Loucy (cell line): Measurements from ENCODE around the gene PDGFC.

Experiments
- H2AFZ ChIP-seq: fragments of 200-600 bp; sonication (generic); 2 replicates; pipeline ENCODE4 v1.6.0; 2016; ENCODE audit warnings: antibody characterized with exemption, mild to moderate bottlenecking, low read length, moderate library complexity
- H3F3A ChIP-seq: fragments of 200-600 bp; 2 replicates; pipeline ENCODE4 v1.6.0; 2016; ENCODE audit warnings: antibody characterized with exemption, low read depth, mild to moderate bottlenecking
- H3K27me3 ChIP-seq: fragments of 200-600 bp; sonication (generic); 2 replicates; pipeline ENCODE4 v1.6.1; 2014; ENCODE audit warnings: low read length, mild to moderate bottlenecking; ENCODE audit not compliant: insufficient read depth, poor library complexity, severe bottlenecking
- H3K36me3 ChIP-seq: fragments of 200-600 bp; sonication (generic); 2 replicates; pipeline ENCODE4 v1.6.1; 2016; ENCODE audit warnings: low read length; ENCODE audit not compliant: insufficient read depth
- H3K4me1 ChIP-seq: fragments of 200-600 bp; sonication (generic); 2 replicates; pipeline ENCODE4 v1.5.1; 2014; ENCODE audit warnings: low read length, mild to moderate bottlenecking; ENCODE audit not compliant: insufficient read depth, poor library complexity, severe bottlenecking
- H3K4me2 ChIP-seq: fragments of 200-600 bp; sonication (generic); 2 replicates; pipeline ENCODE4 v1.6.0; 2014; ENCODE audit warnings: antibody characterized with exemption, low read length, low read depth, mild to moderate bottlenecking; ENCODE audit not compliant: poor library complexity, severe bottlenecking
- H3K4me3 ChIP-seq: fragments of 200-600 bp; sonication (generic); 2 replicates; pipeline ENCODE4 v1.5.1; 2014; ENCODE audit warnings: low read length, mild to moderate bottlenecking, mixed read lengths; ENCODE audit not compliant: poor library complexity, severe bottlenecking
- H3K79me2 ChIP-seq: fragments of 200-600 bp; sonication (generic); 2 replicates; pipeline ENCODE4 v1.6.1; 2014; ENCODE audit warnings: low read length; ENCODE audit not compliant: insufficient read depth
- H3K9ac ChIP-seq: fragments of 200-600 bp; sonication (generic); 2 replicates; pipeline ENCODE4 v1.6.0; 2014; ENCODE audit warnings: mild to moderate bottlenecking, low read depth, low read length, moderate library complexity; ENCODE audit not compliant: poor library complexity, severe bottlenecking
- H3K9me2 ChIP-seq: fragments of 200-600 bp; sonication (generic); replicated peaks from 2 replicates; pipeline ENCODE4 v1.6.1; 2016; ENCODE audit warnings: low read depth, low read length, mixed read lengths
- H3K9me3 ChIP-seq: fragments of 200-600 bp; sonication (generic); 2 replicates; pipeline ENCODE4 v1.6.1; 2014; ENCODE audit warnings: mild to moderate bottlenecking, antibody characterized with exemption, low read length, low read depth; ENCODE audit not compliant: insufficient read depth
- H4K20me1 ChIP-seq: fragments of 200-600 bp; sonication (generic); 2 replicates; pipeline ENCODE4 v1.6.0; 2014; ENCODE audit warnings: antibody characterized with exemption, low read length, mild to moderate bottlenecking; ENCODE audit not compliant: insufficient read depth, poor library complexity, severe bottlenecking
- EZH2phosphoT487 ChIP-seq: fragments of 200-600 bp; IDR thresholded peaks from 2 replicates; pipeline ENCODE4 v1.6.1; 2018; ENCODE audit warnings: antibody characterized with exemption, mild to moderate bottlenecking, moderate library complexity, borderline replicate concordance
- TF ChIP-seq, protein P1 (sequence below): fragments of 200-600 bp; sonication (generic); conservative IDR thresholded peaks from 2 replicates; pipeline ENCODE4 v1.5.1; 2014; ENCODE audit warnings: mild to moderate bottlenecking, antibody characterized with exemption, low read length

Gene PDGFC

DNA sequence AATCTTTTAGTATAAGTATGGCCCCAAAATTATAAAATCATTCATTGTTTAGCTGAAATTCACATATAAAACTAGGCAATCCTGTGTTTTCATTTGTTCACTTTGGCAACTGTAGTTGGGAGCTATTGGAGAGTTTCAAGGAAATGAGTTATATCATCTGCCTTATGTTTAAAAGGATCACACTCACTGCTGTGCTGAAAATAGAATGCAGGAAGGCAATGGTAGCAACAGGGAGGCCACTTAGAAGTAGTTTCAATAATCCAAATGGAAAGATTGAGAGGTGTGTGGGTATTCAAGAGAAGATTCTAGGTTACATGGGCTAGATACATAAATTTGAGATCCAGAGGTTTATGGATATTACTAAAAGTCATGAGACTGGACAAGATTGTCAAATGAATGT lies 184.9 kb downstream of the PDGFC start:
- no peak overlapping the region for H3K4me3 ChIP-seq
- no peaks in the 10 kb centered on the region for H3K79me2 ChIP-seq
- no peaks in the 10 kb centered on the region for H3F3A ChIP-seq
- H3K27me3 ChIP-seq, result no peaks in the 10 kb centered on the region
- H3K9me2 ChIP-seq, result no peaks in the 10 kb centered on the region
- H3K4me1 ChIP-seq, result no peaks in the 10 kb centered on the region
- H3K9ac ChIP-seq, result no peak overlapping the region
- H3K9me3 ChIP-seq, result no peaks in the 10 kb centered on the region
- H3K4me2 ChIP-seq, result no peak overlapping the region
- no peak for TF ChIP-seq EZH2phosphoT487
- TF ChIP-seq, protein P1, sequence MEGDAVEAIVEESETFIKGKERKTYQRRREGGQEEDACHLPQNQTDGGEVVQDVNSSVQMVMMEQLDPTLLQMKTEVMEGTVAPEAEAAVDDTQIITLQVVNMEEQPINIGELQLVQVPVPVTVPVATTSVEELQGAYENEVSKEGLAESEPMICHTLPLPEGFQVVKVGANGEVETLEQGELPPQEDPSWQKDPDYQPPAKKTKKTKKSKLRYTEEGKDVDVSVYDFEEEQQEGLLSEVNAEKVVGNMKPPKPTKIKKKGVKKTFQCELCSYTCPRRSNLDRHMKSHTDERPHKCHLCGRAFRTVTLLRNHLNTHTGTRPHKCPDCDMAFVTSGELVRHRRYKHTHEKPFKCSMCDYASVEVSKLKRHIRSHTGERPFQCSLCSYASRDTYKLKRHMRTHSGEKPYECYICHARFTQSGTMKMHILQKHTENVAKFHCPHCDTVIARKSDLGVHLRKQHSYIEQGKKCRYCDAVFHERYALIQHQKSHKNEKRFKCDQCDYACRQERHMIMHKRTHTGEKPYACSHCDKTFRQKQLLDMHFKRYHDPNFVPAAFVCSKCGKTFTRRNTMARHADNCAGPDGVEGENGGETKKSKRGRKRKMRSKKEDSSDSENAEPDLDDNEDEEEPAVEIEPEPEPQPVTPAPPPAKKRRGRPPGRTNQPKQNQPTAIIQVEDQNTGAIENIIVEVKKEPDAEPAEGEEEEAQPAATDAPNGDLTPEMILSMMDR, result no peak
- H2AFZ ChIP-seq, result no peak overlapping the region
- no peaks in the 10 kb centered on the region for H3K36me3 ChIP-seq
- H4K20me1 ChIP-seq, result no peaks in the 10 kb centered on the region

DNA sequence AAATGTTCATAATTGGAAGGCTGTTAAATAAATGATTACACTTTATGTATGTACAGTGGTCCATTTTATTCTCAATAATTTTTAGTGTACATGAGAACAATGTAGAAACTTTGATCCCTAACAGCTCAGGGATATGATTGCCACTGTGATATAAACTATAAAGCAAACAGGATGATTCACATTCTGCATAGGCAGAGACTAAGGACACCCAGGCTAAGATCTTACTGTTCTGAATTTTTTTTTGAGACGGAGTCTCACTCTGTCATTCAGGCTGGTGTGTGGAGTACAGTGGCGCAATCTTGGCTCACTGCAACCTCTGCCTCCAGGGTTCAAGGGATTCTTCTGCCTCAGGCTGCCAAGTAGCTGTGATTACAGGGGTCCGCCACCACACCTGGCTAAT lies 186.6 kb downstream of the PDGFC start:
- Histone ChIP-seq H3K36me3 (no peaks in the 10 kb centered on the region), H3K79me2 (no peaks in the 10 kb centered on the region), H4K20me1 (no peaks in the 10 kb centered on the region), H3K4me3 (no peak overlapping the region), H3K4me1 (no peaks in the 10 kb centered on the region), H3K9ac (no peak overlapping the region), H3F3A (no peaks in the 10 kb centered on the region), H3K4me2 (no peak overlapping the region), H2AFZ (no peak overlapping the region), H3K27me3 (no peaks in the 10 kb centered on the region), H3K9me3 (no peaks in the 10 kb centered on the region), H3K9me2 (no peaks in the 10 kb centered on the region)
- TF ChIP-seq, protein P1, result no peak
- no peak for TF ChIP-seq EZH2phosphoT487

DNA sequence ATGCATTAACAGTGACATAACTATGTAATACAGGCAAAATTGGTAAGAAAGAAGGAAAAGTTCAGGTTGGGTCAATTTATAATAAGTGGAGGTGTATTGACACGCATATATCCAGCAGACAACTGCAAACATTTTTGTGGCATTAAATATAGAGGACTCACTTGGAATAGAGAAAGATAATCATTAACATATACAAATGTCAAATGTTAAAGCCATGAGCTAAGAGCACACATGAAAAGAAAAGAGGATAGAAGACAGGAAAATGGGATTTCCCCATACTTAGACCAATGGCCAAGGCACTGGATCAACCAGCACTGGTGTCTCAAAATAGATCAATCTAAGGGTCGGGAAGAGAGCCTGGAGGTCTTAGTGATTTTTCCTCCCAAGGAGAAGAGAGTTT lies 187.6 kb downstream of the PDGFC start:
- no peaks in the 10 kb centered on the region for H3K4me1 ChIP-seq
- no peaks in the 10 kb centered on the region for H3K36me3 ChIP-seq
- H3K9ac ChIP-seq, result no peak overlapping the region
- no peak overlapping the region for H2AFZ ChIP-seq
- no peaks in the 10 kb centered on the region for H3K27me3 ChIP-seq
- TF ChIP-seq, protein P1, result no peak
- no peak for TF ChIP-seq EZH2phosphoT487
- no peaks in the 10 kb centered on the region for H3K9me2 ChIP-seq
- H3F3A ChIP-seq, result no peaks in the 10 kb centered on the region
- no peak overlapping the region for H3K4me3 ChIP-seq
- no peaks in the 10 kb centered on the region for H4K20me1 ChIP-seq
- H3K4me2 ChIP-seq, result no peak overlapping the region
- no peaks in the 10 kb centered on the region for H3K79me2 ChIP-seq
- no peaks in the 10 kb centered on the region for H3K9me3 ChIP-seq
